ENCODE measurements around the gene PARP15.
"Not testable (repeated sequence)": the region's sequence is repeated elsewhere in the genome, so short reads cannot be mapped to it uniquely, and the experiment has no call there.

Gene PARP15

GRCh38 chr3:122621112-122621511 is 43.7 kb downstream of the PARP15 start:
- no peak for DNase-seq

DNA sequence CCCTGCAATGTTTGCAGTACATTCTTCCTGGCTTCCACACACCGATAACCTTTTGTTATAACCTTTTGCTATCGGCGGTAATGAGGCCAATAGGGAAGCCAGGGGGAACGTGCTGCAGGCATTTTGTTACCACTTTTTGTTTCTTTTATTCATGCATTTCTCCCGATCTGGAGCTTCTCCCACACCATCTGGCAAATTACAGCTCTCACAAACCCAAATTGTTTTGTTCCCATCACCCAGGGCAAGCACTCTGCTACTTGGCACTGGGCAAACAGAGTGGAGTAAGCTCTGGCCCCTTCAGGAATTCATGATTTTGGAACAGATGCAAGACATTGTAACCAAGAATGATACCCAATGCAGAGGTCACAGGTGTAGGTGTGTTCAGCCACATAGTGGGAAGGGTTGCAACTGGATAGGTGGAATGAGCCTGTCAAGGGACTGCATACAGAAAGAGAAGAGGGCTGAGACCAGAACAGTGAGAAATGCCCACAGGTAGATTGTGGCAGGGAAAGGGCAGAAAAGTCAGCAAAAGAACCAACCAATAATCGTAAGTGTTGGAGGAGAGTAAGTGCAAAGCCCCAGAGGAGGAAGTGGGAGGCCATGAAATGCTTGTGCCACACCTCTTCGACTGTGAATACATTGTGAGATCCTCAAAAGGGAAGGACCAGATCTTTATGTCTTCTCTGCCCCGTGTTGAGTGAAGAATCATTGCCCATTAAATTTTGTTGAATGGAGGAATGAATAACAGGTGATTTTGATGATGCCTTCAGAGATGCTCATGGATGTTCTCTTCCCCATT is 45.8 kb downstream of the PARP15 start:
- DNase-seq = no peak

DNA sequence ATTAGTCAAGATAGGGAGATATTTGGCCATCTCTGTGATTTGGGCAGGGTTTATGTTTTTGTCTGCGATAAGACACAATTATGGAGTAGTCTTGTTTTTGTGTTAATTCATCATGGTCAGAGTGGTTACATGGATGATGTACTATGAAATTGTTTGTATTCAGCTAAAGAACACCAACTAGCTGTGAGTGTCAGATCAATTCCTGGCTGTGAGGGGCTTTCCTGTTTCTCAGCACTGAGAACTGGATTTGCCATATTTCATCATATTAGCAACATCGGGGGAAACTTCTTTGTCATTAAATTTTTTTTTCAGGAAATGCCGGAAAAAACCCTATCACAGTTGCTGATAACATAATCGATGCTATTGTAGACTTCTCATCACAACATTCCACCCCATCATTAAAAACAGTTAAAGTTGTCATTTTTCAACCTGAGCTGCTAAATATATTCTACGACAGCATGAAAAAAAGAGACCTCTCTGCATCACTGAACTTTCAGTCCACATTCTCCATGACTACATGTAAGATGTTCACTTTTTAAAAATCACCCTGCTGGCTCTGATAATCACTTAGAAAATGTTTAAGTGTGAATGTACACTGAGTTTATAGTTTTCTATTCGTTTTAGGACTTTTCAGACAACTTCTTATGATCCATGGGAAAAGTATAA is 49.2 kb downstream of the PARP15 start:
- no peak for DNase-seq

- DNase-seq = no peak
Observed at GRCh38 chr3:122627301-122627700, 49.9 kb downstream of the PARP15 start.

DNA sequence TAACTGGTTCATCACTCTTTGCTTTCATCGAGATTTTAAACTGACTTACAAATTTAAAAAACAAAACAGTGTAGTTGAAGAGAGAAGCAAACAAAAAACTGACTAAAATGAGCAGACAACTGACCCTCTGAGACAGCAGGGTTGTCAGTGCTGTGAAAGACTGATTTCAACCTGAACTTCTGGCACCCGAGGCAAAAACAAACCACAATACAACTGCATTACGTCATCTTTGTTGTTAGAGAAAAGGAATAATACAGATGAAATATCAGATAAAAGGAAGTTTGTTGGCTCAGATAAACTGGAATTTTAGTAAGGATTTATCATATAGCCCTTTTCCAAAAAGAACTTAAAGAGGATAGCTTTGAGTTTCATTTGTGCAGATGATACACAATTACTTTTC is 51.1 kb downstream of the PARP15 start:
- DNase-seq = no peak

GRCh38 chr3:122629763-122630162 is 52.3 kb downstream of the PARP15 start:
- DNase-seq = no peak

- no peak for DNase-seq
Observed at GRCh38 chr3:122635789-122636188, 58.3 kb downstream of the PARP15 start.

GRCh38 chr3:122636697-122637096 is 59.2 kb downstream of the PARP15 start:
- DNase-seq = no peak

GRCh38 chr3:122640437-122640999 is 63.1 kb downstream of the PARP15 start:
- no peak for DNase-seq

DNA sequence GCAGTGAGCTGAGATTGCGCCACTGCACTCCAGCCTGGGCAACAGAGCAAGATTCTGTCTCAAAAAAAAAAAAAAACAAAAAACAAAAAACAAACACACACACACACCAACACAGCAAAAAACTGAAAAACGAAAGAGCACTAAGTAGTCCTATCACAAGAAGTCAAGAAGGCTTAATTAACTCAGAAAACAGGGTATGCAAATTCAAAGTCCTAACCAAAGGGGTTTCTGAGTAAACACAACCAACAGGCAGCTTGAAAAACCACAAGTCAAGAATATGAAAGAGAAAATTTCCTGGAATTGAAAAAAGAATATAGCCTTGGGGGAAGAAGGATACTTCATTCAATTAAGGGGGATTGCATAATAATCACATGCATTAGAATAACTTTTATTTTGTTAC is 65.5 kb downstream of the PARP15 start:
- DNase-seq = no peak

GRCh38 chr3:122646146-122646988 is 68.9 kb downstream of the PARP15 start:
- DNase-seq = no peak

DNA sequence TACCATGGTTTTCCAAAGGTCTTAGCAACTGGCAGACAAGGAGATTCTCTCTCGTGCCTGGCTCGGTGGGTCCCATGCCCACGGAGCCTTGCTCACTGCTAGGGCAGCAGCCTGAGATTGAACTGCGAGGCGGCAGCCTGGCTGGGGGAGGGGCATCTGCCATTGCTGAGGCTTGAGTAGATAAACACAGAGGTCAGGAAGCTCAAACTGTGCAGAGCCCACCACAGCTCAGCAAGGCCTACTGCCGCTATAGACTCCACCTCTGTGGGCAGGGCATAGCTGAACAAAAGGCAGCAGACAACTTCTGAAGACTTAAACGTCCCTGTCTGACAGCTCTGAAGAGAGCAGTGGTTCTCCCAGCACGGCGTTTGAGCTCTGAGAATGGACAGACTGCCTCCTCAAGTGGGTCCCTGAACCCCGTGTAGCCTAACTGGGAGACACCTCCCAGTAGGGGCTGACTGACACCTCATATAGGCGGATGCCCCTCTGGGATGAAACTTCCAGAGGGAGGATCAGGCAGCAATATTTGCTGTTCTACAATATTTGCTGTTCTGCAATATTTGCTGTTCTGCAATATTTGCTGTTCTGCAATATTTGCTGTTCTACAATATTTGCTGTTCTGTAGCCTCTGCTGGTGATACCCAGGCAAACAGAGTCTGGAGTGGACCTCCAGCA is 73.9 kb downstream of the PARP15 start:
- DNase-seq = not testable (repeated sequence)

GRCh38 chr3:122651962-122652361 is 74.5 kb downstream of the PARP15 start:
- not testable (repeated sequence) for DNase-seq

DNA sequence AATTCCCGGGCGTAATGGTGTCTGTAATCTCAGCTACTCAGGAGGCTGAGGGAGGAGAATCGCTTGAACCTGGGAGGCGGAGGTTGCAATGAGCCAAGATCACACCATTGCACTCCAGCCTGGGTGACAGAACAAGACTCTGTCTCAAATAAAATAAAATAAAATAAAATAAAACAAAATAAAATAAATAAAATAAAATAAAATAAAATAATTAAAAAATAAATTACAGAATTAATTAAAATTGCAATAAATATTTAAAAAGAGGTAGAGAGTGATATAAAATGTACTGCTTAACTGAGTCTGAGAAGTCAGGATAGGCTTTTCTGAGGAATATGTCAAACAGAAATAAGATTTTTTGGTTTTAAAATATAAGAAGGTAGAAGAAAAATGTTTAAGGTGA is 80.9 kb downstream of the PARP15 start:
- DNase-seq = not testable (repeated sequence)

GRCh38 chr3:122660297-122660974 is 83.0 kb downstream of the PARP15 start:
- DNase-seq = no peak

- DNase-seq = no peak
Observed at GRCh38 chr3:122661633-122662032, 84.2 kb downstream of the PARP15 start.

GRCh38 chr3:122662505-122662904 is 85.1 kb downstream of the PARP15 start:
- no peak for DNase-seq

GRCh38 chr3:122665226-122665786 is 87.9 kb downstream of the PARP15 start:
- DNase-seq = peak; percentile 91

GRCh38 chr3:122665881-122666280 is 88.4 kb downstream of the PARP15 start:
- DNase-seq = peak; percentile 91

DNA sequence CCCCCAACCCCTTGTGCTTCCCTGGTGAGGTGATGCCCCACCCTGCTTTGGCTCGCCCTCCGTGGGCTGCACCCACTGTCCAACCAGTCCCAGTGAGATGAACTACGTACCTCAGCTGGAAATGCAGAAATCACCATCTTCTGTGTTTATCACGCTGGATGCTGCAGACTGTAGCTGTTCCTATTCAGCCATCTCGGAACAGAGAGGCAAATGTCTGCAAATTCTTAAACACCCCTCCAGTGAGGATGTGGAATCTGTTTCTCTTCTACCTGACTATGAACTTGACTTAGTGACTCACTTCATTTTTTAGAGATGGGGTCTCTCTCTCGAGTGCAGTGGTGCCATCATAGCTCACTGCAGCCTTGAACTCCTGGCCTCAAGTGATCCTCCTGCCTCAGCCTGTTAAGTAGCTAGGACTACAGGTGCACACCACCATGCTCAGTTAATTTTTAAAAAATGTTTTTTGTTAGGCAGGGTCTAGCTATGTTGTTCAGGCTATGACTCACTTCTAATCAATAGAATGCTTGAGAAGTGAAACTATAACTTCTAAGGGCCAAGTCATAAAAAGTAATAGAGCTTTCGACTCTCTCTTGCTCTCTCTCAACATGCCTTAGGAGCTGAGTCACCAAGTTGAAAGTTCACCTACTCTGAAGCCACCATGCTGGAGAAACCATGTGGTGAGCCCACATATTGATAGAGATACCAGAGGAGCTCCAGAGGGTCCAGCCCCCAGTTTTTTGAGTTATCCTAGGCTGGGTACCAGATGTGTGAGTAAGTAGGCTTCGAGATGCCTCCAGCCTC is 91.7 kb downstream of the PARP15 start:
- no peak for DNase-seq

DNA sequence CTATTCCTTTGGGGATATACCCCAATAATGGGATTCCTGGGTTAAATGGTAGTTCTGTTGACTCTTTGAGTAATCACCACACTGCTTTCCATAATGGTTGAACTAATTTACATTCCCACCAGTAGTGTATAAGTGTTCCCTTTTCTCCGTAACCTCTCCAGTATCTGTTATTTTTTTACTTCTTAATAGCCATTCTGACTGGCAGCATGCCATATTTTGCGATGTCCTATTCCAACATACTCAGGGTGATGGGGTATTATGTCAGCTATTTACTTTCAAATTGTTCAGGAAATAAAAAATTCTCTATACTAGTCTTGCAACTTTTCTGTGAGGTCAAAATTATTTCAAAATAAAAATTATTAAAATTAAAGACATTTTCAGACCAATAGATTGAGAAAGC is 94.1 kb downstream of the PARP15 start:
- DNase-seq = no peak

Data from NCI-H1694 treated with DMSO at 0.1 percent for 48 hours (cell line).